ENCODE measurements around the gene YPEL2. TPM values are rescaled to one million over a fixed set of nuclear protein-coding genes. Genes with fewer than 3 reads are reported as not detected.

YPEL2 gene
- total RNA-seq, 1 donor from 2014 or later, result 19.5 TPM

GRCh38 chr17:59370593-59371299 is 39.3 kb downstream of the YPEL2 start:
- H3K27me3 Mint-ChIP-seq, result no peaks in the 10 kb centered on the region
- DNase-seq (no peak), ATAC-seq (ENCODE audit: low read depth) (peak; percentile 62)
- H3K4me3 Mint-ChIP-seq, result peak overlapping the region; percentile 62
- intact Hi-C loops (cut with micrococcal nuclease), result loop anchor here (2.0 kb wide), 1 partner anchor 14 kb away; no protein-coding TSS in a partner anchor
- CTCF ChIA-PET, result interaction anchor here (0.8 kb wide), 2 partner anchors 8 to 41 kb away, joined by 3 to 4 read pairs; no protein-coding TSS in a partner anchor
- POLR2A ChIA-PET, result interaction anchor here (0.9 to 1.8 kb wide), 6 partner anchors 9 to 194 kb away, joined by 3 to 13 read pairs (median 5); partner anchors contain the start of gene DHX40
- H3K4me1 Mint-ChIP-seq, result peaks cover 91% of the 10 kb centered on the region
- TF ChIP-seq CTCF (IDR thresholded peaks at IDR 0.05), result no peak
- H3K9me3 Mint-ChIP-seq, result no peaks in the 10 kb centered on the region
- no peaks in the 10 kb centered on the region for H3K36me3 Mint-ChIP-seq (ENCODE audit: low read depth)
- peak overlapping the region; percentile 89 for H3K27ac Mint-ChIP-seq

- intact Hi-C loops (cut with micrococcal nuclease), result loop anchor here (2.0 kb wide), 1 partner anchor 15 kb away; no protein-coding TSS in a partner anchor
- TF ChIP-seq CTCF (IDR thresholded peaks at IDR 0.05), result no peak
- H3K4me1 Mint-ChIP-seq, result peaks cover 91% of the 10 kb centered on the region
- no peaks in the 10 kb centered on the region for H3K27me3 Mint-ChIP-seq
- no peaks in the 10 kb centered on the region for H3K36me3 Mint-ChIP-seq (ENCODE audit: low read depth)
- ATAC-seq (ENCODE audit: low read depth), result no peak
- peak overlapping the region; percentile 89 for H3K27ac Mint-ChIP-seq
- peak overlapping the region; percentile 62 for H3K4me3 Mint-ChIP-seq
- POLR2A ChIA-PET, result interaction anchor here (0.9 to 2.7 kb wide), 6 partner anchors 9 to 194 kb away, joined by 3 to 16 read pairs (median 5); partner anchors contain the start of gene DHX40
- H3K9me3 Mint-ChIP-seq, result no peaks in the 10 kb centered on the region
- CTCF ChIA-PET, result interaction anchor here (0.8 to 1.5 kb wide), 3 partner anchors 9 to 42 kb away, joined by 3 to 5 read pairs (median 4); no protein-coding TSS in a partner anchor
- DNase-seq, result no peak
These were observed 40.1 kb downstream of the YPEL2 start for GRCh38 chr17:59371416-59372100.

GRCh38 chr17:59372138-59372751 is 40.8 kb downstream of the YPEL2 start:
- H3K36me3 Mint-ChIP-seq (ENCODE audit: low read depth), result no peaks in the 10 kb centered on the region
- H3K27me3 Mint-ChIP-seq, result no peaks in the 10 kb centered on the region
- intact Hi-C loops (cut with micrococcal nuclease), result no loop called here
- DNase-seq (no peak), ATAC-seq (ENCODE audit: low read depth) (peak; percentile 33)
- CTCF ChIA-PET, result interaction anchor here (1.5 kb wide), 1 partner anchor 42 kb away, joined by 5 read pairs; no protein-coding TSS in a partner anchor
- no peak for TF ChIP-seq CTCF (IDR thresholded peaks at IDR 0.05)
- peak overlapping the region; percentile 59 for H3K4me3 Mint-ChIP-seq
- POLR2A ChIA-PET, result interaction anchor here (0.6 to 2.7 kb wide), 3 partner anchors 10 to 40 kb away, joined by 5 to 16 read pairs (median 6); no protein-coding TSS in a partner anchor
- H3K4me1 Mint-ChIP-seq, result peaks cover 88% of the 10 kb centered on the region
- H3K27ac Mint-ChIP-seq, result peak overlapping the region; percentile 89
- no peaks in the 10 kb centered on the region for H3K9me3 Mint-ChIP-seq

GRCh38 chr17:59373882-59374495 is 42.5 kb downstream of the YPEL2 start:
- Mint-ChIP-seq H3K4me3 (peak overlapping the region; percentile 59), H3K27ac (peak overlapping the region; percentile 89), H3K27me3 (no peaks in the 10 kb centered on the region), H3K4me1 (peaks cover 80% of the 10 kb centered on the region), H3K36me3 (ENCODE audit: low read depth) (peaks cover 2% of the 10 kb centered on the region), H3K9me3 (no peaks in the 10 kb centered on the region)
- ATAC-seq (ENCODE audit: low read depth) (peak; percentile 18), DNase-seq (no peak)
- TF ChIP-seq CTCF (IDR thresholded peaks at IDR 0.05), result no peak
- ChIA-PET CTCF (interaction anchor here (0.8 to 2.6 kb wide), 3 partner anchors 12 to 45 kb away, joined by 3 to 18 read pairs (median 3); no protein-coding TSS in a partner anchor), POLR2A (interaction anchor here (1.6 to 3.2 kb wide), 3 partner anchors 12 to 41 kb away, joined by 6 to 16 read pairs (median 16); no protein-coding TSS in a partner anchor)
- intact Hi-C loops (cut with micrococcal nuclease), result loop anchor here (1.0 to 2.0 kb wide), 3 partner anchors 12 to 63 kb away; partner anchors contain the start of gene YPEL2
